Middle frontal gyrus (tissue), 1 donor: ENCODE measurements around the gene ATOH7.
"Not testable (repeated sequence)": the region's sequence is repeated elsewhere in the genome, so short reads cannot be mapped to it uniquely, and the experiment has no call there.

ENCODE experiments used
- DNase-seq: peaks from one replicate; pipeline ENCODE4 v3.0.0-alpha.2; 2015; ENCODE audit warnings: low spot score; ENCODE audit errors: extremely low spot score

Gene ATOH7

DNA sequence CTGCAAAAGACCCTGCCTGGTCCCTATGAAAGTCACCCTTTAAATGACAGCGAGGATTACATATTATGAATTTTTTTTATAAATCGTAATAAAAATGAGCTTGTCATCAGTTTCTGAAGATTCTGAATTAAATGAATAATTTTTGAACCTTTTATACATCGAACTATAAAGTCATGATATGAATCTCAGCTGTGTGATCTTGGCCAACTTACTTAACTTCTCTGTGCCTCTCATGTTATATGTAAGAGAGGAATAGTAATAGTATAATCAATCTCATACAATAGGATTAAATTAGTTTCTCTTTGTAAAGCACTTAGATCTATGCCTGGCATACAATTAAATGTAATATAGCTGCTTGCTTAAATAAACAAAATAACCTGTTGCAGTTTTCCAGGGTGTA is 5.3 kb upstream of the ATOH7 start:
- DNase-seq: no peak

GRCh38 chr10:68235581-68235980 is 3.7 kb upstream of the ATOH7 start:
- no peak for DNase-seq

DNA sequence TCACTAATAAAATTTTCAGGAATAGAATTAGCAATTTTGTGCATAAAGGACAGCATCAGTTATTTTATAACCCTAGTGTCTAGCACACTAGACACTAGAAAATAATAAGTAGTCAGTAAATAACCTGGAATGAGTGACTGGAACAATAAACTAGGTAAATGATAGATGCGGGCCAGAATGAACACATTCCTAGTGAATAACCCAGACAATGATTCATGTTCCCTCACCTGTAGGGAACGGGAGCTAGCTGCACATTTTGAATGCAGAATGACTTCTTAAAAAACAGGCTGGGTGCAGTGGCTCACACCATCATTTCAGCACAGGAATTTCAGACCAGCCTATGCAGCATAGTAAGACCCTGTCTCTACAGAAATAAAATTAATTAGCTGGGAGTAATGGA is 3.2 kb upstream of the ATOH7 start:
- no peak for DNase-seq

DNA sequence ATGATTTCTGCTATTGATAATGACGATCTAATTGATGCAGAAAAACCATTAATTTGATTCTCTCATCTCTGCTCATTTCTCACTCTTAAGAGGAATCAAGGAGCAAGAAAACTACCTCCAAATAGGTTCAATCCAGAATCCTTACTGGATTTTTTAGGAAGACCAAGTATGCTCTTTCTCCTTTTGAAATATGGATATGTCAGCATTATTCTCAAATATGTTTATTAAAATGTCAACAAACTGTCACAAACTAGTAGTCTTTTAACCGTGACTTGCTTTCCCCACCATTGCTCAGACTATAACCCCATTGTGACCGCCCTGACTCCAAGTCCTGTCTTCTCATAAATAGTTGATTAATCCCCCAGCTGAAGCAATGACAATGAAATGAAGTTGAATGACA is 1.1 kb upstream of the ATOH7 start:
- no peak for DNase-seq

DNA sequence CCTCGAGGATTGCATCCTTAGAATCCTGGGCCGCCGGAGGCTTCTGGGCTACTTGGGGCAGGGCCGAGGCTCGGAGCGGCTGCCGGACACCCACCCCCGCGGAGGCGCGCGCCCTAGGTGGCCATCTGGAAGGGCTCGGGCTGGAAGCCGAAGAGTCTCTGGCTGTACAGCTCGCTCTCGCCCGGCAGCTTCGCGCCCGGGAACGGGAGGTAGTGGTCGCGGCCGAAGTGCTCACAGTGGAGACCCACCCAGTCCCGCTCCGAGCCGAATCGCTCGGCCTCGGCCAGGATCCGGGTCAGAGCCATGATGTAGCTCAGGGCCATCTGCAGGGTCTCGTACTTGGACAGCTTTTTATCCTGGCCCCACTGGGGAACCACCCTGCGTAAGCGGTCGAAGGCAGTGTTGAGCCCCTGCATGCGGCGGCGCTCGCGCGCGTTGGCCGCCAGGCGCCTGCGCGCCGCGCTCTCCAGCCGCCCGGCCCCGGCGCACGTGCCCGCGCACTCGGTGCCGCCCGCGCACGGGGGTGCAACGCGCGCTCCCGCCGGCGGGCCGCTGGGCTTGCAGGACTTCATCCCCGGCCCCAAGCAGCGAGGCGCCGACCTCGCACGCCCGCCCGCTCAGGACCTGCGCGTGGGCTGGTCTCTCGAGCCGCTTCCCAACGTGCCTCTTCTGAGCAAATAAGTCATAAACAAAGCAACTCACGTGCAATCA is 652 bp downstream of the ATOH7 start:
- DNase-seq: peak; percentile 42

GRCh38 chr10:68230268-68230667 is 1.6 kb downstream of the ATOH7 start:
- DNase-seq: no peak

DNA sequence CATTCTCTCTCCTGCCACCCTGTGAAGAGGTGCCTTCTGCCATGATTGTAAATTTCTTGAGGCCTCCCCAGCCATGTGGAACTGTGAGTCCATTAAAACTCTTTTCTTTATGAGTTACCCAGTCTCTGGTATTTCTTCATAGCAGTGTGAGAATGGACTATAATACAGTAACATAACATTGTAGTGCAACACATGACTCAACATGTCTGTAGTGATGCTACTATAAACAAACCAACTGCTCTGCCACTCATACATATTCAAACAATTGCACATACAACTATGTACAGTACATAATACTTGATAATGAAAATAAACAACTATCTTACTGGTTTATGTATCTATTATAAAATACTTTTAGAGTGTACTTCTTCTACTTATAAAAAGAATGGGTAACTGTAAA is 7.1 kb downstream of the ATOH7 start:
- DNase-seq: no peak

DNA sequence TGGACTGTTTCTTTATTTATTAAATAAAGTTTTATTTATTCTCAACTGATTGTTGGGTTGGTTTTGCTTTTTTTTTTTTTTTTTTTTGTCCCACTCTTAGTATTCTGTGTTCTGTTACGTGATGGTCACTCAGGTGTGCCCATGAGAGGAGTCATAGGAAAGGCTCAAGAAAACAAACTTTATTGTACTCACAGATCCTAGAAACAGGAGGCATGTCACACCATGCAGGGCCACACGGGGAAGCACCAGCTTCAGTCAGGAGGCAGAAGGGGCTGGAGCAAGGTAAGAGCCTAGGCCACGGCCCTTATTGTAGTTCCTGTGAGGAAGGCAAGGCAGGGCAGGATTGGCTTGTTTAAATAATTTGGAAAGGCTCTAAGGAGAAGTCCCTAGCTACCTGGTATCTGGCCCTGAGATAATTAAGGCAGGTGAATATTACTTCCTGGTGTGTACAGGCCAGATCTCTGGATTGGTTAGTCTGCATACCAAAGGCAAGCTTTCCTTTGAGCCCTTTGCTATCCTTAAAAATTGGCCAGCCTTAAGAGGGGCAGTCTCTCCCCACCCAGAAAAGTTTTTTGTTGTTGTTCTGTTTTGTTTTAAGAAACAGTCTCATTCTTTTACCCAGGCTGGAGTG is 8.3 kb downstream of the ATOH7 start:
- no peak for DNase-seq

- DNase-seq: no peak
Observed at GRCh38 chr10:68222391-68222790, 9.5 kb downstream of the ATOH7 start.

GRCh38 chr10:68221196-68221595 is 10.7 kb downstream of the ATOH7 start:
- no peak for DNase-seq

GRCh38 chr10:68218786-68219185 is 13.1 kb downstream of the ATOH7 start:
- no peak for DNase-seq

DNA sequence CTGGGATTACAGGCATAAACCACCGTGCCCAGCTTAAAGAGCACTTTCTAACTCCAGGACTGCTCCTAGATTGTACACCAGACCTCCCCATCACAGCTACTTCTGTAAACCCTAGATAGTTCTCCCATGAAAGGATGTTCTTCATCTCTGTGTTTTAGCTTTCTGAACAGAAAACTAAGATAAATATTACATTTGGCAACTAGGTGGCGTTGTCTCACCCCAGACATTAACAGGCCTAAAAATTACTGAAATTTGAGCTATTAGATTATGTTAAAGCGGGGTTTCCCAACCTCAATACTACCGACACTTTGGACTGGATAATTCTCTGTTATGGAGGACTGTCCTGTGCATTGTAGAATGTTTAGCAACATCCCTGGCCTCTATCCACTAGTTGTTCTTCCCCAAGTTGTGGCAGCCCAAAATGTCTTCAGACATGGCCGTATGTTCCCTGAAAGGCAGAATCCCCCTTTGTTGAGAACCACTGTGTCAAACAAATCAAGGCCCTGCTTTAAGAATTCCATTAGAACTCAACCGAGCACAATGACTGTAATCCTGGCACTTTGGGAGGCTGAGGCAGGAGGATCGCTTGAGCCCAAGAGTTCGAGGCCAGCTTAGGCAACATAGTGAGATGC is 19.1 kb downstream of the ATOH7 start:
- DNase-seq: no peak

DNA sequence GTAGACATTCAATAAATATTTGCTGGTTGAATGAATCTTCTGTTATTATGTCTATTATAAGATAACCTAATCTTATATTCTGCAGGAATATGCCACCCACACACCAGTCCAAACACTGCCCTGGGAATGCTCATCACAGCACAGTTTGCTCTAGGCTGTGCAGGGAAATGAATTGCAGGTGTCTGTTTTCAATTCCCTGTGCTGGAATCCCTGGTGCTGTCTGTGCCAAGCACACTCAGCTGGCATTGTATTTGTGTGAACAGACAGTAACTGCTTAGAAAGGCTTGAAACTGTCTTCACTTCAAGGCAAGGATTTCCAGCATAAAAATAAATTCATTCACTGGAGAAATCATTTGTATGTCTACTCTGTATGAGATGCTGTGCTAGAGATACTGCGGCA is 20.2 kb downstream of the ATOH7 start:
- DNase-seq: no peak

- peak; percentile 9 for DNase-seq
Observed at GRCh38 chr10:68208424-68209042, 23.4 kb downstream of the ATOH7 start.

DNA sequence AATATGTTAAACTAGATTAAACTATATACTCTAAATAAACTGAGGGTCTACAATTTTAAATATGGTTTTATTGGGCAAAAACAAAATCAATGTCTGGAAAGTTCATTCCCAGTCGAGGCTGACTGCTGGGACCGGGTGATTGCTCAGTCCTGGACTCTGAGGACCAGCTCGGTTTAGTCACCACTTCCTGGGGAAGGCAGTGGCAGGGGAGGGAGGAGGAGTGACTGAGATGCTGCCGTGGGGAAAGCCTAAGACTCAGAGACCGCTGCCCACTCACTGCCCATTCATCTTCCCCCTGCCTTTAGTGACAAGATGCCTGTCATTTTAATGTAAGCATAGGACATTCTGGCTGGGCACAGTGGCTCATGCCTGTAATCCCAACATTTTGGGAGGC is 29.0 kb downstream of the ATOH7 start:
- no peak for DNase-seq

DNA sequence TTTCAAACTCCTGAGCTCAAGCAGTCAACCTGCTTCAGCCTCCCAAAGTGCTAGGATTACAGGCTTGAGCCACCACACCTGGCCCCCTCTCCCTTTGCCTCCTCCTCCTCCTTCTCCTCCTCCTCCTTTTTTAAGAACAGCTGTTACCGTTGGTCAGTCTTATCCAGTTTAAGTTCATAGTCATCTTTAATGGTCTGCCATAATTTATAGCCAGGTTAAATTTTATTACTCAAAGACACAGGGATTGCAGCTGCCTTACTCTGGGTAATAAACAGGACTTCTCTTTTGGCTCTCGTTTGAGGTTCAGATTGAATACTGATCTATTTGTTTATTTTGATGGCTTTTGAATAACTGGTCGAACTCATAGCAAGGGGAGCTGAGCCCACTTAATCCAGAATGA is 35.2 kb downstream of the ATOH7 start:
- no peak for DNase-seq

- not testable (repeated sequence) for DNase-seq
Observed at GRCh38 chr10:68195776-68196175, 36.1 kb downstream of the ATOH7 start.

DNA sequence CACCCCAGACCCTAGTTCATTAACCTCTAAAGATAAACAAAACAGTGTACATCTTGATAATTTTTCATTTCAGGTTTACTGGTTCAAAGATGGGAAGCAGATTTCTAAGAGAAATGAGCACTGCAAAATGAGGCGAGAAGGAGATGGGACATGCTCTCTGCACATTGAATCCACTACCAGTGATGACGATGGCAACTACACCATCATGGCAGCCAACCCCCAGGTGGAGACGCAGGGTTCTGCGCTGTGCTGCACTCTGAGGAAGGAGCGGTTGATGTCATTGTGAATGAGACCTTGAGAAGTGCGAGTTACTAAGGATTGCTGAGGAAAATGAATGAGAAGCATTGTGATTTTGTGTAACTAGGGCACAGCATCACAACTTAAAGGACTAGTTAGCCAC is 37.6 kb downstream of the ATOH7 start:
- no peak for DNase-seq

DNA sequence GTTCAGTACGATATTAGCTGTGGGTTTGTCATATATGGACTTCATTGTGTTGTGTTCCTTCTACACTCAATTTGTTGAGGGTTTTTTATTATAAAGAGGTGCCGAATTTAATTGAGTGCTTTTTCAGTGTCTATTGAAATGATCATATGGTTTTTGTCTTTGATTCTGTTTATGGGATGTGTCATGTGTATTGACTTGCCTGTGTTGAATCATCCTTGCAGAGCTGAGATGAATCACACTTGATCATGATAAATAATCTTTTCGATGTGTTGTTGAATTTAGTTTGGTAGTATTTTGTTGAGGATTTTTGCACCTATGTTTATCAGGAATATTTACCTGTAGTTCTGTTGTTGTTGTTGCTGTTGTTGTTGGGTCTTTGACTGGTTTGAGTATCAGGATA is 39.8 kb downstream of the ATOH7 start:
- no peak for DNase-seq

GRCh38 chr10:68188835-68189234 is 43.1 kb downstream of the ATOH7 start:
- no peak for DNase-seq

DNA sequence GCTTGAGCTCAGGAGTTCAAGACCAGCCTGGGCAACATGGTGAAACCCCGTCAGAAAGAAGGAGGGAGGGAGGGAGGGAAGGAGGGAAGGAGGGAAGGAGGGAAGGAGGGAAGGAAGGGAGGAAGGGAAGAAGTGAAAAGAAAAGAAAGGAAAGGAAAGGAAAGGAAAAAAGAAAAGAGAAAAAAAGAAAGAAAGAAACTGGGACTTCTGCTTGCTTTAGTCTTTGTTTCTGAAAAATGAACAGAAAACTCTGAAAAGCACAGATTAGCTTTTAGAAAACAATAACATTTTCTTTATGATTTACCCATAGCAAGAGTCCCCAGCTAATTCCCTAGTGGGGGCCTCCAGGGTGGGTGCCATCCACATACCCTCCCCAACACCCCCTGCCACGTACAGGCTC is 46.8 kb downstream of the ATOH7 start:
- no peak for DNase-seq

DNA sequence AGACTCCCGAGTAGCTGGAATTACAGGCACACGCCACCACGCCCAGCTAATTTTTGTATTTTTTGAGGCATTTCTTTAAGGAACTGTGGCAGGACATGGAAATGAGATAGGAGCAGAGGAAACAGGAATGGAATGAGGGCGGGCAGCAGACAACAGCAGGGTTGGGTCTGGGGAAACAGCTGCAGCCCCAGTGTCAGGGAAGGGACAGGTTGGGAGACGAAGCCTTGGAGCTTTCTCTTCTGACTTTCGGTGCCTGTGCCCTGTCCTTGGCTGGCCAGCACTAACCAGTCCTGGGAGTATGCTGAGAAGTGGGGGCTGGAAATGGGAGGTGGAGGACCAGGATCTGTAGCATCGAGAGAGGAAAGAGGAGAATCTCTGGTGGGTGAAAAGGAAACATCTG is 47.4 kb downstream of the ATOH7 start:
- no peak for DNase-seq
